LNCaP clone FGC (cell line): ENCODE measurements around the gene CPT1C.
"Not testable (repeated sequence)": the region's sequence is repeated elsewhere in the genome, so short reads cannot be mapped to it uniquely, and the experiment has no call there.

Experiments
- DNase-seq: peaks from one replicate; pipeline ENCODE4 v3.0.0-alpha.2; 2011; ENCODE audit warnings: low read depth
- H3K4me3 ChIP-seq: 2 replicates; pipeline ENCODE4 v1.5.1; 2011; ENCODE audit warnings: mild to moderate bottlenecking, low read depth, low read length, control low read depth
- TF ChIP-seq, protein P1 (sequence below): IDR thresholded peaks from 2 replicates; pipeline ENCODE4 v1.5.1; 2012; ENCODE audit warnings: mild to moderate bottlenecking; ENCODE audit not compliant: control insufficient read depth, insufficient read depth; ENCODE audit errors: extremely low read depth

The CPT1C gene

DNA sequence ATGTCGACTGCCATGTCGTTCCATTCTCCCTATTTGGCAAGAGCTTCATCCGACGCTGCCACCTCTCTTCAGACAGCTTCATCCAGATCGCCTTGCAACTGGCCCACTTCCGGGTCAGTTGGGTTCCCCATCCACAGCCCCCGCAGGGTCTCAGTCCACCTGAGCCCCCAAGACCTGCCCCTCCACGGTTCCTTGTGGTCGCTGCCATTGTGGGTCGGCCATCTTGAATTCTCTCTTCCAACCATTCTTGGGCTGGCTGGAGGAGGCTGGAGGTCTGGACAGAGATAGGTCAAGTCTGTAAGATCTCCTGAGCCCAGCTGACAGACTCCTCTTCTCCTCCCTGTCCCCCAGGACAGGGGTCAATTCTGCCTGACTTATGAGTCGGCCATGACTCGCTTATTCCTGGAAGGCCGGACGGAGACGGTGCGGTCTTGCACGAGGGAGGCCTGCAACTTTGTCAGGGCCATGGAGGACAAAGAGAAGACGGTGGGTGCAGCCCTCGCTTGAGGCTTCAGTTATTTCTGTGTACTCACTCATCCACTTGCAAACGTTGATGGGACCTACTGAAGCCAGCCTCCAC, 19.5 kb downstream of the CPT1C start:
- TF ChIP-seq, protein P1, sequence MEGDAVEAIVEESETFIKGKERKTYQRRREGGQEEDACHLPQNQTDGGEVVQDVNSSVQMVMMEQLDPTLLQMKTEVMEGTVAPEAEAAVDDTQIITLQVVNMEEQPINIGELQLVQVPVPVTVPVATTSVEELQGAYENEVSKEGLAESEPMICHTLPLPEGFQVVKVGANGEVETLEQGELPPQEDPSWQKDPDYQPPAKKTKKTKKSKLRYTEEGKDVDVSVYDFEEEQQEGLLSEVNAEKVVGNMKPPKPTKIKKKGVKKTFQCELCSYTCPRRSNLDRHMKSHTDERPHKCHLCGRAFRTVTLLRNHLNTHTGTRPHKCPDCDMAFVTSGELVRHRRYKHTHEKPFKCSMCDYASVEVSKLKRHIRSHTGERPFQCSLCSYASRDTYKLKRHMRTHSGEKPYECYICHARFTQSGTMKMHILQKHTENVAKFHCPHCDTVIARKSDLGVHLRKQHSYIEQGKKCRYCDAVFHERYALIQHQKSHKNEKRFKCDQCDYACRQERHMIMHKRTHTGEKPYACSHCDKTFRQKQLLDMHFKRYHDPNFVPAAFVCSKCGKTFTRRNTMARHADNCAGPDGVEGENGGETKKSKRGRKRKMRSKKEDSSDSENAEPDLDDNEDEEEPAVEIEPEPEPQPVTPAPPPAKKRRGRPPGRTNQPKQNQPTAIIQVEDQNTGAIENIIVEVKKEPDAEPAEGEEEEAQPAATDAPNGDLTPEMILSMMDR, result no peak
- no peak for DNase-seq
- no peak overlapping the region for H3K4me3 ChIP-seq

DNA sequence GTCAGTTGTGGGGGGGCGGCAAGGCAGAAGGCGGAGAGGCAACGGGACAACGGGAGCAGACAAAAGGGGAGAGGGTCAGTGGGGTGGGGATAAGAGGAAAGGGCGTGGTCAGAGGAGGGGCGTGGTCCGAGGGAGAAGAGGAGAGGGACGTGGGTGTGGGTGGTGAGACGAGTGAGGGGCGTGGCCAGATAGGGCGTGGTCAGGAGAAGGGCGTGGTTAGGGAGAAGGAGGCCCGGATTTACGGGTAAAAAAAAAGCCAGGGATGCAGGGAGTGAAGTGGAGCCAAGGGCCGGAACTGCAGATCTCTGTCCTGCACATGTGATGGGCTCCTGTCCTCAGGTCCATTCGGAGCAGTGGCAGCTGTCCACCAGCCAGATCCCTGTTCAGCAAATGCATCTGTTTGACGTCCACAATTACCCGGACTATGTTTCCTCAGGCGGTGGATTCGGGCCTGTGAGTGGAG, 21.5 kb downstream of the CPT1C start:
- no peak overlapping the region for H3K4me3 ChIP-seq
- no peak for DNase-seq

DNA sequence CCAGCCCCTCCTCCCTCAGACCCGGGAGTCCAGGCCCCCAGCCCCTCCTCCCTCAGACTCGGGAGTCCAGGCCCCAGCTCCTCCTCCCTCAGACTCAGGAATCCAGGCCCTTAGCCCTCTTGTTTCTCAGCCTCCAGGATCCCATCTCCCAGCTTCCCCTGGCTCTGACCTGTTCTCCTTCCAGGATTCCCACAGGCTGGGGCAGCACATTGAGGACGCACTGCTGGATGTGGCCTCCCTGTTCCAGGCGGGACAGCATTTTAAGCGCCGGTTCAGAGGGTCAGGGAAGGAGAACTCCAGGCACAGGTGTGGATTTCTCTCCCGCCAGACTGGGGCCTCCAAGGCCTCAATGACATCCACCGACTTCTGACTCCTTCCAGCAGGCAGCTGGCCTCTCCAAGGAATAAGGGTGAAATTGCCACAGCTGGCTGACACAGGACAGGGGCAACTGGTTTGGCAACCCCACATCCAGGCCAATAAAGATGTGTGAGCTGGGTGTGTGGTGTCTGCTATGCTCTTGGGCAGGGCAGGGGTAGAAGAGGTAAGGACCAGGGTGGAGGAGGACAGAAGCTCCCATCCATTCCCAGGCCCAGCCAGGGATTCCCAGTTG, 22.4 kb downstream of the CPT1C start:
- TF ChIP-seq, protein P1, result no peak
- H3K4me3 ChIP-seq, result no peak overlapping the region
- peak; percentile 54 for DNase-seq

More for the DNA sequence above, 21.5 kb downstream of the CPT1C start:
- TF ChIP-seq, protein P1, result no peak

DNA sequence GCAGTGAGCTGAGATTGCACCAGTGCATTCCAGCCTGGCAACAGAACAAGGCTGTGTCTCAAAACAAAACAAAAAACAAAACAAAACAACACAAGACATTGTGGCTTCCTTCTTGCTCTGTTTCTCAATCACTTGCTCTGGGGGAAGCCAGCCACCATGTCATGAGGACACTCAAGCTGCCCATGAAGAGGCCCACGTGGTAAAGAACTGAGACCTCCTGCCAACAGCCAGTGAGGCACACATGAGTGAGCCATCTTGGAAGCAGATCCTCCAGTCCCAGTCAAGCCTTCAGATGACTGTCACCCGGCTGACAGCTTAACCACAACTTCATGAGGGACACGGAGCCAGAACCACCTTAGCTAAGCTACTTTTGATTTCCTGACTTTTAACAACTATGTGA, 25.2 kb downstream of the CPT1C start:
- DNase-seq, result no peak
- TF ChIP-seq, protein P1, result no peak
- H3K4me3 ChIP-seq, result no peak overlapping the region

DNA sequence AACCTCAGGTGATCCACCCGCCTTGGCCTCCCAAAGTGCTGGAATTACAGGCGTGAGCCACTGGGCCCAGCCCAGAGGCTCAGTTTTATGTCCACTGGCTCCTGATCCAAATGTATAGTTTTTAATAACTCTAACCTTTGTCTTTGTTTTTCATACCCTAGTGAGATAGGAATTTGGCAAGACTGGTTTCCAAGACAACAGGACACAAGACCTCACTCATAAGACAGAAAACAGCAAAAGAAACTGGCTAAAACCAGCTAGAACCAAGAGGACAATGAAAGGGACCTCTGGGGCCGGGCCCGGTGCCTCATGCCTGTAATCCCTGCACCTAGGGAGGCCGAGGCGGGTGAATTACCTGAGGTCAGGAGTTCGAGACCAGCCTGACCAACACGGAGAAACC, 27.6 kb downstream of the CPT1C start:
- H3K4me3 ChIP-seq, result no peak overlapping the region
- DNase-seq, result no peak
- TF ChIP-seq, protein P1, result no peak

DNA sequence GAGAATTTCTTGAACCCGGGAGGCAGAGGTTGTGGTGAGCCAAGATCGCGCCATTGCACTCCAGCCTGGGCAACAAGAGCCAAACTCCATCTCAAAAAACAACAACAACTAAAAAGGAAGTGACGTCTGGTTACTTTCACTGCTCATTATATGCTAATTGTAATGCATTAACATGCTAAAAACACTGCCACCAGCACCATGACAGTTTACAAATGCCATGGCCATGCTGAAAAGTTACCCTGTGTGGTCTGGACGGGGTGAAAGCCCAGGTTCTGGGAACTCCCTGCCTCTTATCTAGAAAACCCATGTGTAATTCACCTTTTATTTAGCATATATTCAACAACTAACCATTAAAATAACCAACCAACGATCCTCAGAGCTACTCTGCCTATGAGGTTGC, 28.1 kb downstream of the CPT1C start:
- no peak for DNase-seq
- TF ChIP-seq, protein P1, result no peak

DNA sequence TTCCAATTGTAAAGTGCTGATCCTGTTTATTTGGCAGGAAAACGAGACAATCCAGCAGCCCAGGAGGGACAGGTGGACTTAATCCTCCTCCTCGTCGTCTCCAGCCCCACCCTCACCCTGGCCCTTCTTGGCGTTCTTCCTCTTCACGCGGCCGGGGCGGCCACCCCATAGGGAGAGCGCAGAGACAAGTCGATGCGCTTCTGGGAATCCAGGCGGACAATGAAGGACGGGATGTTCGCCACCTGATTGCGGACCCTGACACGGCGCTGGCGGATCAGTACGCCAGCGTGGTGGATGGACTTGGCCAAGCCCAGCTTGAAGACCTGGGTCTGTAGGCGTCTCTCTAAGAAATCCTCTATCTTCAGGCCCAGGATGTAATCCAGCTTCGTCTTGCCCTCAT, 28.5 kb downstream of the CPT1C start:
- not testable (repeated sequence) for H3K4me3 ChIP-seq, DNase-seq

More for the DNA sequence above, 28.1 kb downstream of the CPT1C start:
- no peak overlapping the region for H3K4me3 ChIP-seq
